Transverse colon (tissue), 4 donors: ENCODE results near the gene GLRX3. TPM values are rescaled to one million over a fixed set of nuclear protein-coding genes. Genes with fewer than 3 reads are reported as not detected.

Source experiments
- DNase-seq: peaks from one replicate; pipeline ENCODE4 v3.0.0-alpha.2; 2019
- H3K27ac ChIP-seq, 4 donors: fragments of 200-600 bp; sonication (generic); 2 replicates each; pipeline ENCODE4 v1.5.1; 2016 to 2018; ENCODE audit warnings: inconsistent platforms in 4 of 4
- H3K27me3 ChIP-seq: fragments of 200-600 bp; sonication (generic); 2 replicates; pipeline ENCODE4 v1.5.1; 2017; ENCODE audit warnings: inconsistent platforms
- H3K36me3 ChIP-seq, 4 donors: fragments of 200-600 bp; sonication (generic); 2 replicates each; pipeline ENCODE4 v1.5.1; 2017 to 2019; ENCODE audit warnings: inconsistent platforms in 4 of 4
- H3K4me1 ChIP-seq, 4 donors: fragments of 200-600 bp; sonication (generic); 2 replicates each; pipeline ENCODE4 v1.5.1; 2017 to 2020; ENCODE audit warnings: inconsistent platforms in 4 of 4
- H3K4me3 ChIP-seq, 4 donors: fragments of 200-600 bp; sonication (generic); 1 replicate in 1 of 4; 2 replicates in 3 of 4; pipeline versions ENCODE4 v1.5.1 to v1.6.1; 2017 to 2019; ENCODE audit warnings: inconsistent platforms in 4 of 4
- H3K9me3 ChIP-seq, 2 donors: fragments of 200-600 bp; sonication (generic); 2 replicates each; pipeline ENCODE4 v1.5.1; 2017 to 2019; ENCODE audit warnings: inconsistent platforms in 2 of 2
- EP300 ChIP-seq: sonication (generic); formaldehyde crosslinking; IDR thresholded peaks from one replicate; pipeline ENCODE4 v1.6.1; 2017; ENCODE audit warnings: antibody characterized with exemption, low read depth
- POLR2A ChIP-seq: fragments of 450-650 bp; IDR thresholded peaks from one replicate; pipeline ENCODE4 v1.6.1; 2016; ENCODE audit warnings: antibody characterized with exemption, mild to moderate bottlenecking, moderate library complexity
- POLR2AphosphoS5 ChIP-seq, 3 donors: sonication (generic); formaldehyde crosslinking; IDR thresholded peaks; one replicate each; pipeline ENCODE4 v1.6.1; 2016; ENCODE audit warnings: antibody characterized with exemption in 3 of 3
- WGBS, 2 donors: methylation state at CpG; one replicate each; pipeline ENCODE4 v1.1.5; 2018; ENCODE audit warnings: low coverage in 1 of 2; 5-methylcytosine and 5-hydroxymethylcytosine counted together
- in situ Hi-C, 4 donors: fragments of 200-750 bp; cut with MboI; loops; one replicate each; pipeline versions ENCODE4 v1.15.0 to v1.15.1; 2017; ENCODE audit warnings: low sequenced_read_pairs in 3 of 4, low pct_ligation_motif_present in 1 of 4, low pct_unique_long_range_greater_than_20kb in 1 of 4
- intact Hi-C: fragments of 100-400 bp; cut with DNase I; formaldehyde crosslinking; loops from one replicate; pipeline ENCODE4 v1.15.1; 2023; ENCODE audit warnings: low total_unique reads
- total RNA-seq, 4 donors: library from RNA; depleted of rRNA; stranded (reverse); fragments of >200 nt; gene quantifications; one replicate each; pipeline ENCODE4 v1.1.0, GENCODE V29; 2016
- TF ChIP-seq, protein P1 (sequence below), 5 experiments: fragments of 200-600 bp in 3 of 5; fragments of 450-650 bp in 2 of 5; sonication (generic) in 3 of 5; IDR thresholded peaks; 1 replicate in 2 of 5; 2 replicates in 3 of 5; pipeline ENCODE4 v1.5.1; 2016 to 2017; ENCODE audit warnings: antibody characterized with exemption in 5 of 5, inconsistent platforms in 3 of 5, mild to moderate bottlenecking in 2 of 5, moderate library complexity in 1 of 5

GLRX3 gene
- total RNA-seq, 4 donors from 2014 or later: 32.7 to 38.2 (median 34.3) TPM

- intact Hi-C loops (no loop called here), in situ Hi-C loops (loop anchor here in 2 of 4 donors (25.0 kb wide), 2 partner anchors 1605 to 1705 kb away; no protein-coding TSS in a partner anchor)
- H3K9me3 ChIP-seq: no peaks in the 10 kb centered on the region
- TF ChIP-seq, protein P1, sequence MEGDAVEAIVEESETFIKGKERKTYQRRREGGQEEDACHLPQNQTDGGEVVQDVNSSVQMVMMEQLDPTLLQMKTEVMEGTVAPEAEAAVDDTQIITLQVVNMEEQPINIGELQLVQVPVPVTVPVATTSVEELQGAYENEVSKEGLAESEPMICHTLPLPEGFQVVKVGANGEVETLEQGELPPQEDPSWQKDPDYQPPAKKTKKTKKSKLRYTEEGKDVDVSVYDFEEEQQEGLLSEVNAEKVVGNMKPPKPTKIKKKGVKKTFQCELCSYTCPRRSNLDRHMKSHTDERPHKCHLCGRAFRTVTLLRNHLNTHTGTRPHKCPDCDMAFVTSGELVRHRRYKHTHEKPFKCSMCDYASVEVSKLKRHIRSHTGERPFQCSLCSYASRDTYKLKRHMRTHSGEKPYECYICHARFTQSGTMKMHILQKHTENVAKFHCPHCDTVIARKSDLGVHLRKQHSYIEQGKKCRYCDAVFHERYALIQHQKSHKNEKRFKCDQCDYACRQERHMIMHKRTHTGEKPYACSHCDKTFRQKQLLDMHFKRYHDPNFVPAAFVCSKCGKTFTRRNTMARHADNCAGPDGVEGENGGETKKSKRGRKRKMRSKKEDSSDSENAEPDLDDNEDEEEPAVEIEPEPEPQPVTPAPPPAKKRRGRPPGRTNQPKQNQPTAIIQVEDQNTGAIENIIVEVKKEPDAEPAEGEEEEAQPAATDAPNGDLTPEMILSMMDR (IDR thresholded peaks at IDR 0.05): no peak
- TF ChIP-seq POLR2AphosphoS5 (IDR thresholded peaks at IDR 0.05): no peak
- no peak for TF ChIP-seq EP300
- TF ChIP-seq POLR2A: no peak
- 83 to 87% methylated on average over 4 to 5 of the region's 5 CpGs for WGBS, 2 donors
- H3K4me3 ChIP-seq: no peak overlapping the region
- DNase-seq: no peak
- no peak overlapping the region for H3K27ac ChIP-seq
- peaks cover 0 to 29% (median 10%) of the 10 kb centered on the region in 4 donors for H3K36me3 ChIP-seq
- H3K4me1 ChIP-seq: no peaks in the 10 kb centered on the region
- H3K27me3 ChIP-seq: no peaks in the 10 kb centered on the region
These were observed 45.7 kb downstream of the GLRX3 start for GRCh38 chr10:130181858-130182257.

- Histone ChIP-seq H3K36me3 (peaks cover 0 to 20% (median 10%) of the 10 kb centered on the region in 4 donors), H3K4me1 (peaks cover 2 to 4% (median 3%) of the 10 kb centered on the region in 4 donors), H3K27ac (no peak overlapping the region), H3K4me3 (no peak overlapping the region), H3K27me3 (peaks cover 3% of the 10 kb centered on the region), H3K9me3 (no peaks in the 10 kb centered on the region)
- no peak for TF ChIP-seq POLR2AphosphoS5 (IDR thresholded peaks at IDR 0.05)
- TF ChIP-seq POLR2A: no peak
- no peak for TF ChIP-seq EP300
- TF ChIP-seq, protein P1 (IDR thresholded peaks at IDR 0.05): no peak
- DNase-seq: no peak
- intact Hi-C loops: no loop called here
- 67 to 93% methylated on average over 1 to 11 of the region's 11 CpGs for WGBS, 2 donors
- in situ Hi-C loops: loop anchor here in 2 of 4 donors (25.0 kb wide), 2 partner anchors 1602 to 1702 kb away; no protein-coding TSS in a partner anchor
These were observed 49.4 kb downstream of the GLRX3 start for GRCh38 chr10:130185591-130185990.

DNA sequence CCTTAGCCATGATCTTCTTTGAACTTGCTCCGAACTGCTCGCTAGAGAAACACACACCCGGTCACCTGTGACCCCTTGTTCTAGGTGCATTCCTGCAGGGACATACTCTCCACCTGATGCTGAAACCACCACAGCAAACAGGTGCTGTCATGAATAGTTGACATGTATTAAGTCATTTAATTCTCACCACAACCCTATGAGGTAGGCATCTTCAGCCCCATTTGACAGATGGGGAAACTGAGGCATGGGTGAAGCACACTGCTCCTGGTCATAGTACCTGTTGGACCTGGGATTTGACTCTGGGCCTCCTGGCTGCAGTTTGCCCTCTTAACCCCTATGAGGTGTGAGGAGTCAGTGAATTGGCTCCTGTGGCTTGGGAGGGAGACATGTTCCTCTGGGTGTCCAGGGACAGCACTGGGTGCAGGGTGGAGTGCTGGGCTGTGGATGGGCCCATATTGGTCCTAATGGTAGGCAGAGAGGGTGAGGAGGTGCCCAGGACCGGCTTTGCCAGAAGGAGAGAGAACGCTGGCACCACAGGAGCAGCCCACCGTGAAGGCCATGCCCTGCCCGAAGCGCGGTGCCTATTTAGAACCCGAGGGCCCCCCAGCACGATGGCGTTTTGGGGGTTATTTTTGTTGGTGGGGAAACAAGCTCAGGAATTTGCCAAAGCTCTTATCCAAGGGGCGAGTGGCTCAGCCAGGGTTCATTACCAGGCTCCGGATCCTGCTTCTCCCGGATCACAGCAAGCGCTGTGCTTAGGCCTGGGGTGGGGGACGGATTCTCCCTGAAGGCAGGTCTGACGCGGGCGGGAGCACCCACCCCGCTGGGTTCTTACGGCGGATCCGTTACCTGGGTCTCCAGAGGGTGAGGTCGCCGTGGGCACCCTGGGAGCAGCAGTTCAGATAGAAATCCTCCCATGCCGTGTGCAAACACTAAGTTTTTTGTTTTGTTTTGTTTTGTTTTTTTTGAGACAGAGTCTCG lies 52.3 kb downstream of the GLRX3 start:
- Histone ChIP-seq H3K27me3 (peaks cover 8% of the 10 kb centered on the region), H3K4me1 (peaks cover 6 to 9% (median 6%) of the 10 kb centered on the region in 4 donors), H3K9me3 (no peaks in the 10 kb centered on the region), H3K4me3 (no peak overlapping the region), H3K36me3 (peaks cover 0 to 11% (median 3%) of the 10 kb centered on the region in 4 donors), H3K27ac (no peak overlapping the region)
- 92% methylated on average over 28 of the region's 28 CpGs; no CpG with 5 or more reads in 1 of the 2 donors for WGBS, 2 donors
- intact Hi-C loops: no loop called here
- in situ Hi-C loops: loop anchor here in 2 of 4 donors (25.0 kb wide), 2 partner anchors 1599 to 1699 kb away; no protein-coding TSS in a partner anchor
- no peak for DNase-seq
- TF ChIP-seq EP300 (no peak), POLR2A (no peak), POLR2AphosphoS5 (IDR thresholded peaks at IDR 0.05) (no peak)
- TF ChIP-seq, protein P1 (IDR thresholded peaks at IDR 0.05): no peak

- Histone ChIP-seq H3K4me3 (no peak overlapping the region), H3K4me1 (peaks cover 6 to 9% (median 6%) of the 10 kb centered on the region in 4 donors), H3K9me3 (no peaks in the 10 kb centered on the region), H3K27ac (no peak overlapping the region), H3K27me3 (peaks cover 8% of the 10 kb centered on the region), H3K36me3 (no peaks in the 10 kb centered on the region)
- DNase-seq: no peak
- no peak for TF ChIP-seq POLR2A
- TF ChIP-seq, protein P1 (IDR thresholded peaks at IDR 0.05): no peak
- 83% methylated on average over 17 of the region's 25 CpGs; no CpG with 5 or more reads in 1 of the 2 donors for WGBS, 2 donors
- intact Hi-C loops: no loop called here
- in situ Hi-C loops: loop anchor here in 2 of 4 donors (25.0 kb wide), 2 partner anchors 1598 to 1698 kb away; no protein-coding TSS in a partner anchor
These were observed 53.4 kb downstream of the GLRX3 start for GRCh38 chr10:130189608-130190054.
